T-cell (primary cell): ENCODE results near the gene SRM. TPM values are rescaled to one million over a fixed set of nuclear protein-coding genes. Genes with fewer than 3 reads are reported as not detected.
"Not testable (repeated sequence)": the region's sequence is repeated elsewhere in the genome, so short reads cannot be mapped to it uniquely, and the experiment has no call there.

Experiments
- ATAC-seq, 4 experiments: fragments of 200-7000 bp in 3 of 4; fragments of 150-1000 bp in 1 of 4; cut with Tn5 transposase; replicated peaks in 1 of 4; 1 replicate in 3 of 4; 2 replicates in 1 of 4; pipeline ENCODE4 v1.10.0; 2021; ENCODE audit warnings: moderate library complexity in 3 of 4, mild to moderate bottlenecking in 2 of 4, moderate number of reproducible peaks in 1 of 4
- CTCF ChIA-PET, 2 donors: fragments of 300-600 bp; sonication (Branson Sonifier 250); formaldehyde crosslinking; loops; one replicate each; lab custom pipeline; 2022; ENCODE audit warnings: antibody characterized with exemption in 2 of 2; lab: Charles Lee
- POLR2A ChIA-PET, 2 donors: fragments of 300-600 bp; sonication (Branson Sonifier 250); formaldehyde crosslinking; loops; one replicate each; lab custom pipeline; 2022; ENCODE audit warnings: antibody characterized with exemption in 2 of 2; lab: Charles Lee
- DNase-seq, 35 experiments: peaks; one replicate each; pipeline versions ENCODE4 v3.0.0 to v3.0.0-alpha.2; 2013 to 2023
- H3K27ac ChIP-seq: one replicate; pipeline ENCODE4 v1.5.1; 2013; ENCODE audit warnings: low read length
- H3K27me3 ChIP-seq, 2 experiments: replicated peaks in 1 of 2; 1 replicate in 1 of 2; 2 replicates in 1 of 2; pipeline versions ENCODE4 v1.6.1 to v1.7.0; 2013; ENCODE audit warnings: low read length in 1 of 2, mixed read lengths in 1 of 2; ENCODE audit not compliant: control insufficient read depth in 2 of 2, insufficient read depth in 2 of 2; ENCODE audit errors: extremely low read depth in 1 of 2
- H3K36me3 ChIP-seq, 2 donors: 1 replicate in 1 of 2; 2 replicates in 1 of 2; pipeline versions ENCODE4 v1.6.1 to v1.7.0; 2013; ENCODE audit warnings: low read length in 1 of 2; ENCODE audit not compliant: control insufficient read depth in 2 of 2, insufficient read depth in 1 of 2; ENCODE audit errors: extremely low read depth in 1 of 2
- H3K4me1 ChIP-seq, 2 experiments: 1 replicate in 1 of 2; 2 replicates in 1 of 2; pipeline versions ENCODE4 v1.6.1 to v1.7.0; 2013; ENCODE audit warnings: low read length in 2 of 2, mixed read lengths in 1 of 2; ENCODE audit not compliant: insufficient read depth in 2 of 2, control insufficient read depth in 1 of 2; ENCODE audit errors: extremely low read depth in 1 of 2
- H3K4me3 ChIP-seq, 2 donors: 1 replicate in 1 of 2; 2 replicates in 1 of 2; pipeline versions ENCODE4 v1.5.1 to v1.7.0; 2013; ENCODE audit warnings: mild to moderate bottlenecking in 2 of 2, low read length in 1 of 2, moderate library complexity in 1 of 2; ENCODE audit not compliant: control insufficient read depth in 1 of 2; ENCODE audit errors: extremely low read depth in 1 of 2
- H3K9me3 ChIP-seq: 2 replicates; pipeline ENCODE4 v1.7.0; 2013
- H3K27ac Mint-ChIP-seq, 2 donors: one replicate each; pipeline ENCODE4 v1.8.0; 2020 to 2021; ENCODE audit warnings: mild to moderate bottlenecking in 2 of 2, mixed read lengths in 2 of 2
- H3K27me3 Mint-ChIP-seq, 2 donors: one replicate each; pipeline ENCODE4 v1.8.0; 2021 to 2022; ENCODE audit warnings: mixed read lengths in 2 of 2
- H3K36me3 Mint-ChIP-seq: one replicate; pipeline ENCODE4 v1.8.0; 2021; ENCODE audit warnings: mixed read lengths
- H3K4me1 Mint-ChIP-seq, 3 donors: one replicate each; pipeline ENCODE4 v1.8.0; 2020 to 2022; ENCODE audit warnings: mixed read lengths in 3 of 3, mild to moderate bottlenecking in 1 of 3
- H3K4me3 Mint-ChIP-seq, 3 donors: one replicate each; pipeline ENCODE4 v1.8.0; 2020 to 2022; ENCODE audit warnings: mild to moderate bottlenecking in 3 of 3, mixed read lengths in 3 of 3, moderate library complexity in 3 of 3
- H3K9me3 Mint-ChIP-seq, 3 donors: one replicate each; pipeline ENCODE4 v1.8.0; 2020 to 2022; ENCODE audit warnings: mixed read lengths in 3 of 3
- WGBS: methylation state at CpG from one replicate; pipeline ENCODE4 v1.1.5; 2013; ENCODE audit warnings: missing lambda C conversion rate; ENCODE audit not compliant: insufficient coverage; 5-methylcytosine and 5-hydroxymethylcytosine counted together
- total RNA-seq, 35 experiments: library from RNA in 6 of 35; stranded (reverse) in 6 of 35; fragments of 120-200 nt in 1 of 35; gene quantifications; one replicate each; pipeline versions ENCODE4 v1.2.1 to v1.2.4 and lab custom pipeline; 2013 to 2026

SRM gene
- total RNA-seq, 5 donors from 2014 or later (not counting 1 experiment from before 2014, with no cell fraction given), result 38.0 to 78.5 (median 72.4) TPM

DNA sequence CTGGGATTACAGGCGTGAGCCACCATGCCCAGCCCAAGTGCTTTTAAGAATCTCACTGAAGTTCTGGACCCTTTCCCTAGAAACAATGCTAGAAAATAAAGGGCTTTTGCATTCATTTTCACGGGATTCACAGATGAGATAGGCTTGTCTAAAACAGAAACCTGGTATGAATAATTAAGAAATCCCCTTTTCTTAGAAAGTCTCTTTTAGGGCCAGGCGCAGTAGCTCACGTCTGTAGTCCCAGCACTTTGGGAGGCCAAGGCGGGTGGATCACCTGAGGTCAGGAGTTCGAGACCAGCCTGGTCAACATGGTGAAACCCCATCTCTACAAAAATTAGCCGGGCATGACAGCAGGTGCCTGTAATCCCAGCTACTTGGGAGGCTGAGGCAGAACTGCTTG lies 13.6 kb upstream of the SRM start:
- H3K27me3 ChIP-seq, H3K27ac ChIP-seq, H3K9me3 ChIP-seq, CTCF ChIA-PET, H3K27me3 Mint-ChIP-seq, H3K9me3 Mint-ChIP-seq, H3K4me3 ChIP-seq, ATAC-seq, H3K4me1 ChIP-seq, H3K4me3 Mint-ChIP-seq, H3K27ac Mint-ChIP-seq, H3K4me1 Mint-ChIP-seq, DNase-seq, POLR2A ChIA-PET: not testable (repeated sequence)
- H3K36me3 ChIP-seq, result peaks cover 28 to 89% of the 10 kb centered on the region in 2 donors
- WGBS, result no CpG with 5 or more reads among the region's 7 CpGs
- peaks cover 60% of the 10 kb centered on the region for H3K36me3 Mint-ChIP-seq

DNA sequence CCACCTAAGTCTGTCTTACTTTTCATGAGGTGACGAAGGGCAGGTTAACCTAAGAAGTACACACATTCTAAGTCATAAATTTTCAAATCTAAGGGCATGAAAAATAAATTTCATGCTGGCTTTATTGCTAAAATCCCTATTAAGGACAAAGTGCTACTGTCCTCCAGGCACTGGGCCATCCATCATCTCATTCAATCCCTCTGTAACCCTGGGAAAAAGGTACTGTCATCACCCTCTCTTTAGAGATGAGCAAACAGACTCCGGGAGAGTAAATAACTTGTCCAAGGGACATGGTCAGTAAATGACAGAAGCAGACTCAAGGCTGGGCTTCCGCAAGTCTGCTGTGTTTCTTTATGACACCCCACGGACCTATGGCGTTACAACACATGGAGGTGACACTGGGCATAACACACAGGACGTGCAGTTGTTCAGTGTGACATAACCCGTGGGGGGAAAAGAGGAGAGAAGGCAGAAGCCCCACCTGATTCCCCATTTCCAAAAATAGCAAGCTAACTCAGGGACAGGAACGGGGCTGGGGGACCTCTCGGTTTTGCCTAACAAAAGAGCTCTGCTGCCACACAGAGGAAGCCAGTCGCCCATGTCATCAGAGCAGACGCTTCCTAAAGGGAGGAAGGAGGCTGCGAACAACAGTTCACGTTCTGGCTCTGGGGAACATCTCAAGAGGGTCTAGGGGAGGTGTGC lies 12.5 kb upstream of the SRM start:
- Histone ChIP-seq H3K4me1 (no peaks in the 10 kb centered on the region), H3K36me3 (peaks cover 31 to 91% of the 10 kb centered on the region in 2 donors), H3K9me3 (no peaks in the 10 kb centered on the region), H3K4me3 (no peak overlapping the region), H3K27ac (no peak overlapping the region), H3K27me3 (no peaks in the 10 kb centered on the region)
- Mint-ChIP-seq H3K27me3 (no peaks in the 10 kb centered on the region), H3K4me1 (no peaks in the 10 kb centered on the region), H3K27ac (no peak overlapping the region), H3K9me3 (no peaks in the 10 kb centered on the region), H3K4me3 (no peak overlapping the region), H3K36me3 (peaks cover 63% of the 10 kb centered on the region)
- ChIA-PET CTCF (no interaction called here), POLR2A (no interaction called here)
- WGBS, result 70% methylated on average over 9 of the region's 13 CpGs
- no peak for DNase-seq
- ATAC-seq, result no peak

DNA sequence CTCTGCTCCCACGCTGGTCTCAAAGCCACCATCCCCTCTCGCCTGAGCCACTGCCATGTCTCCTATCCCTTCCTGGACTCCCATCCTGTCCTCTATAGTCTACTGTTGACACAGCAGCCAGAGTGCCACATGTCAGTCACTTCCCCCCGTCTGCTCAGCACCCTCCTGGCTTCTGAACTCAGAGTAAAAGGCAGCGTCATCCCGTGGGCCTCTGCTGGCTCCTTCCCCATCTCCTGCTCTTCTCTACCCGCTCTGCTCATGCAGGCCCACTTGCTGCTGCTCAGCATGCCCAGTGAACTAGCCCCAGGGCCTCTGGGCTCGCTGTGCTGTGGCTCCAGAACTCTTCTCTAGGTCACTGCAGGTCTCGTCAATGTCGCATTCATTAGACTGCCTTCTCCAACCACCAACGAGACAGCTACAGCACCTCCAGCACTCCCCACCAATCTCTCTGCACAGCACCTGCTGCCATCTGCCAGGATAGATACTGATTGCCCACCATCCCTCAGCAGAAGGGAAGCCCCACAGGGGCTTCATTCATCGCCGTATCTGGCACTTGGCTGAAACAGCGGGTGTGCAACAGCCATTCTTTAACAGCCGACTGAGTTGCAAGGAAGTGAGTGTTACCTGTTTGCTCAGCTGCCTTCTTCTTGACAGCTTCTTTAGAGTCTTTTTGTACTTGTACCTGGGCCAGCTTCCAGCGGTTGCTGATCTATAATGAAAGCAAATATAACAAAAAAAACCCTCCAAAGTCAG lies 11.8 kb upstream of the SRM start:
- 92% methylated on average over 14 of the region's 15 CpGs for WGBS
- no peaks in the 10 kb centered on the region for H3K9me3 Mint-ChIP-seq
- H3K27me3 Mint-ChIP-seq, result no peaks in the 10 kb centered on the region
- Histone ChIP-seq H3K4me3 (no peak overlapping the region), H3K4me1 (no peaks in the 10 kb centered on the region), H3K9me3 (no peaks in the 10 kb centered on the region), H3K27ac (no peak overlapping the region), H3K36me3 (peaks cover 29 to 87% of the 10 kb centered on the region in 2 donors), H3K27me3 (no peaks in the 10 kb centered on the region)
- ATAC-seq (no peak), DNase-seq (no peak)
- H3K4me3 Mint-ChIP-seq, result no peak overlapping the region
- POLR2A ChIA-PET, result no interaction called here
- no peaks in the 10 kb centered on the region for H3K4me1 Mint-ChIP-seq
- peaks cover 59% of the 10 kb centered on the region for H3K36me3 Mint-ChIP-seq
- peak overlapping the region in 1 of 2 donors; percentile 52 for H3K27ac Mint-ChIP-seq
- CTCF ChIA-PET, result no interaction called here

- CTCF ChIA-PET, result no interaction called here
Measured at GRCh38 chr1:11070876-11071275, 11.1 kb upstream of the SRM start.

DNA sequence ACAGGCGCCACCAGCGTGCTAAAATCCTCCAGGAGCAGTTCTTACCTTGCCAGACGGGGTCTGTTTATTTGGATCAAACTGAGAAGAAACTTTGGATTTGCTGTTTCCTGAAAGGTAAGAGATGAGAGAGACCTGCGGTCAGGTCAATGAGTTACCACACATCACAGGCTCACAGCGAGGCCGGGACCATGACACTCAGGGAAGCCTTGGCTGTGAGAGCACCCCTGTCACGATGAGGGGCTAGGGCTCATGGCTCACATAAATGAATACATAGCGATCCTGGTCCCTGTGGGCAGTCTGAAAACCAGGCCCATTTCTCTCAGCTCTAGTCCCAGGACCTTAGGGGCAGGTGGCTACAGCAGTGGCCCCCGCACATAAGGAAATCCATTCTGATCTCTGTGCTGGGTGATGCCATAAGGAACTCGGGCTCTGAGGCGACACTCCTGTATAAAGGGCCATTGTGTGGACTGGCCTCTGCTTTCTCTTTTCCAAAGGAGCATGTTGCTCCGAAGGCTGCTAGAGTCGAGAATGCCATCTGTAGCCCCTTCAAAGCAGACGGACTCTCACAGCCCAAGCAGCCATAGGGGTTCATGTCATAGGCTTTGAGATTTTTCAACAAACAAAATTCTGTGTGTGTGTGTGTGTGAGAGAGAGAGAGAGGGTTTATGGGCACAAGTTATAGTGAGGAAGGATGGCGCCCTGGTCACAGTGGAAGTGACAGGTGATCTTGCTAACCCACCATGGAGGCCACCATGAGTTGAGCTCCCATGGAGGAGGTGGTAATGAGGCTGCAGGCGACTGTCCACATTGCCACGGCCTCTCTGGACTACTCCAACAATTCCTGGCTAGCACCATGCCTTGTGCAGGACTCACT lies 9.0 kb upstream of the SRM start:
- Mint-ChIP-seq H3K9me3 (no peaks in the 10 kb centered on the region), H3K36me3 (peaks cover 61% of the 10 kb centered on the region), H3K27me3 (no peaks in the 10 kb centered on the region), H3K4me3 (no peak overlapping the region), H3K4me1 (no peaks in the 10 kb centered on the region), H3K27ac (peak overlapping the region in 1 of 2 donors; percentile 6)
- peaks cover 24 to 78% of the 10 kb centered on the region in 2 donors for H3K36me3 ChIP-seq
- CTCF ChIA-PET, result no interaction called here
- H3K27ac ChIP-seq, result no peak overlapping the region
- H3K4me1 ChIP-seq, result no peaks in the 10 kb centered on the region
- no peak overlapping the region for H3K4me3 ChIP-seq
- POLR2A ChIA-PET, result interaction anchor here in 1 of 2 donors (0.9 kb wide), 1 partner anchor 8 kb away, joined by 3 read pairs; no protein-coding TSS in a partner anchor
- H3K27me3 ChIP-seq, result no peaks in the 10 kb centered on the region
- WGBS, result 100% methylated on average over 11 of the region's 17 CpGs
- H3K9me3 ChIP-seq, result no peaks in the 10 kb centered on the region
- DNase-seq (no peak), ATAC-seq (no peak)

More at GRCh38 chr1:11070876-11071275, 11.1 kb upstream of the SRM start:
- ATAC-seq (no peak), DNase-seq (no peak)
- H3K9me3 Mint-ChIP-seq, result no peaks in the 10 kb centered on the region
- H3K4me3 Mint-ChIP-seq, result no peak overlapping the region
- Histone ChIP-seq H3K9me3 (no peaks in the 10 kb centered on the region), H3K27me3 (no peaks in the 10 kb centered on the region), H3K4me3 (no peak overlapping the region), H3K27ac (no peak overlapping the region), H3K4me1 (no peaks in the 10 kb centered on the region), H3K36me3 (peaks cover 29 to 88% of the 10 kb centered on the region in 2 donors)
- no peaks in the 10 kb centered on the region for H3K4me1 Mint-ChIP-seq
- POLR2A ChIA-PET, result interaction anchor here (0.6 to 0.7 kb wide), 2 partner anchors 9 to 10 kb away, joined by 5 to 8 read pairs; no protein-coding TSS in a partner anchor
- WGBS, result 99% methylated on average over 6 of the region's 11 CpGs
- H3K27ac Mint-ChIP-seq, result no peak overlapping the region
- peaks cover 58% of the 10 kb centered on the region for H3K36me3 Mint-ChIP-seq
- H3K27me3 Mint-ChIP-seq, result no peaks in the 10 kb centered on the region
